ENCODE data around the gene SREK1IP1. TPM values are rescaled to one million over a fixed set of nuclear protein-coding genes. Genes with fewer than 3 reads are reported as not detected.

Gene SREK1IP1
- polyA plus RNA-seq = 84.1 and 86.9 TPM in 2 replicates

GRCh38 chr5:64768358-64769312 is at the start of gene SREK1IP1, which contains the start of gene CWC27:
SREK1IP1 (minus strand) TSS chr5:64768691; CDS start chr5:64768517, 174 bp downstream.
CWC27 (plus strand) TSS chr5:64768930; CDS start chr5:64769147, 217 bp downstream.

GRCh38 chr5:64690417-64691151 is 77.9 kb downstream of the SREK1IP1 start, which contains the start of gene SHISAL2B:
SHISAL2B (plus strand) TSS chr5:64690503; CDS start chr5:64690624, 121 bp downstream.

Other genes starting within 250 kb of the SREK1IP1 start
- gene SHISAL2B, start 78.2 kb downstream of the SREK1IP1 start, polyA plus RNA-seq = not detected in 2 replicates
- gene CWC27, start 239 bp upstream of the SREK1IP1 start, polyA plus RNA-seq = 58.4 and 88.0 TPM in 2 replicates

Measured in Purkinje cell (primary cell).